ENCODE results near the gene PDIA2.
"Not testable (repeated sequence)": the region's sequence is repeated elsewhere in the genome, so short reads cannot be mapped to it uniquely, and the experiment has no call there.

Gene PDIA2

DNA sequence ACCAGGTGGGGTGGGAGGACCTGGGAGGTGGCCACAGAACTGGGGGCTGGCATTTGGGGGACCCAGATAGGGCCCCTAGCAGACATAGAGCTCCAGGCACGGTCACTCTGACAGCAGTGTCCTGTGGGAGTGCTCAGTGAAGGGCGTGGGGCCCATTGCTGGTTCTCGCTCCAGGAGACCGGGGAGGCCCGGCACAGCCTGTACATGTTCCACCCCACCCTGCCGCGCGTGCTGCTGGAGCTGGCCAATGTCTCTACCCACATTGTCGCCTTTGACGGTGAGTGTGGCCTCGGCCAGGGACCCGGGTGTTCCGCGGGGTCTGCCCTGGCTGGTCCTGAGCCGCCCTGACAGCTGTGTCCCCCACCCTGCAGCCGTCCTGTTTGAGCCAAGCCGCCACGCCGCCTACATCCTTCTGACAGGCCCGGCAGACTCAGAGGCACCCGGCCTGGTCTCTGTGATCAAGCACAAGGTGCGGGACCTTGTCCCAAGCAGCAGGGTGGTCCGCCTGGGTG, 18.5 kb upstream of the PDIA2 start:
- DNase-seq = no peak

DNA sequence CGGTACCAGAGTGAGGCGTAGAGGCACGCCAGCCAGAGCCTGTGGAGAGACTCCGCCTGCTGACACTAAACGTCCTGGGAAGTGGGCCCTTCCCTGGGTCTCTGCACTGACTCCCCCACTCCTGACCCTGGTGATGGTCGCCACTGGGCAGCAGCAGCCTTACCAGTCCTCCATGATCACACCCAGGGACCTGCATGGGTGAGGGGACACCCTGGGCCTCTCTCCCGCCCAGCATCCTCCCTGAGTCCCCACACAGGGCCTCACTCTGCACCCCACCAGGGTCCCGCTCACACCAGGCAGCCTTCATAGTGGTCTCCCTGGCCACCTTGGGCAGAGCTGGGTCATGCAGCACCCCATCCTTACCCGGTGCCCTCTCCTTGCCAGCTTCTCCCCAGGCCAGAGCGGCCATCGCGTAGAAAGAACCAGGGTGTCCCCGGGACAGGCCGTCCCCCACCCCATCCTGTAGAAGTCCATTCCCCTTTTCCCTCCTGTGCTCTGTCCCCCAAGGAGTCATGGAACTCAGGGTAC, 17.9 kb upstream of the PDIA2 start:
- no peak for DNase-seq

DNA sequence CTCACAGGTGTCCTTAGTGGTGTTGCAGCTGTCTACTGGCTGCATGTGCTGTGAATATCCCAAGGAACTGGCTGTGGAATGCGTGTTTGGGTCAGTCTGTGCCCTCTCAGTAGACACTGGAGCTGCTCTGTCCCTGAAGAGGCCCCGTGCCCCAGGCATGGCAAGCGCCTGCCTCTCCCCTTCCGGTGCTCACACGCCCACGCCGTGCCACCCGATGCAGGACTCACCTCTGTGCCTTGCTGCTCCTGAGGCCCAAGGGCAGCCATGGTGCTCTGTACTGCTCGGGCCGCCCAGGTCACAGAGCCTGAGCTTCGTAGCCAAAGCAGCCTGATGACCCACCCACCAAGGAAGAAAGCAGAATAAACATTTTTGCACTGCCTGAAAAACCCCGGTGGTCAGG, 17.3 kb upstream of the PDIA2 start:
- DNase-seq = no peak

DNA sequence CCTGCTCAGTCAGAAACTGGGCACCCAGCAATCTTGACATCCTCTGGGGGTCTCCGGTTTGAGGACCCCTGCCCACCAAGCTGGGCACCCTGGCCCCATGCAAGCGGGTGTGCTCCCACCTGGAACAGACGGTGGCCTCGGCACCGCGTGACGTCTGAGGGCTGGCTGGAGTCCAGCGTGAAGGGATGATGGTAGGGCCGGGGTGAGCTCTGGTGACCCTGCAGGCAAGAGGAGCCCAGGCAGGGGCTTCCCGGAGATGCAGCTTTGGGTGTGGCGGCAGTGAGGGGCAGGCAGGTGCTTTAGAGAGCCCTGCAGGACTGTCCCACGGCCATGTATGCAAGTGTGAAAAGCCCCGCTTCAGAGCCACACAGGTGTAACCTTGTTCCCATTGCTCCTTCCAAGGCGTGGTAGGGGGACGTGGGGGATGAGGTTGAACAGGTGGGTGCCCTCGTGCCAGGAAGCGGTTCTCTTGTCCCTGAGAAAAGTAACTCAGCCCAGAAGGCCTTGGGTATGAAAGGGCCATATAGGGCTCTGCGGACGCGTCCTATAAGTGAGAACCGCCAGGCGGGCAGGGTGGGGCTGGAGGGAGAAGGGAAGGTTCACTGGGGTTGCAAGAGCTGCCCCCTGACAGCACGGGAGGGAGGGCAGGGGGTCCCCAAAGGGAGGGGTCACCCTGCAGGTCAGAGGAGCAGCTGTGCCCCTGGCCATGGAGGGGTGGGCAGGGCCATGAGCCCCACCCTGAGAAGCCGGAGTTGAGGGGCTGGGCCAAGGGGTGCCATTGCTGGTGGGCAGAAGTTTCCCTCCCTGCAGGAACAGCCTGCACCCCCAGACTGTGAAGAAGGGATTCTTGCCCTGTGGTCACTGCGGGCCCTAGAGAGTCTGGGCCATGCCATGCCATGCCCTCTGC, 16.5 kb upstream of the PDIA2 start:
- DNase-seq = no peak

DNA sequence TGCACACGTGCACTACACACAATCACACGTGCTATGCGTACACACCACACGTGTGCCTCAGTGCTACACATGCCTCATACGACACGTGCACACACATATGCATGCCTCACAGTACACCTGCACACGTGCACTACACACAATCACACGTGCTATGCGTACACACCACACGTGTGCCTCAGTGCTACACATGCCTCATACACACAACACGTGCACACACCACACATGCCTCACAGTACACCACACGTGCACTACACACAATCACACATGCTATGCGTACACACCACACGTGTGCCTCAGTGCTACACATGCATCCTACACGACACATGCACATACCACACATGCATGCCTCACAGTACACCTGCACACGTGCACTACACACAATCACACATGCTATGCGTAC, 15.4 kb upstream of the PDIA2 start:
- not testable (repeated sequence) for DNase-seq

DNA sequence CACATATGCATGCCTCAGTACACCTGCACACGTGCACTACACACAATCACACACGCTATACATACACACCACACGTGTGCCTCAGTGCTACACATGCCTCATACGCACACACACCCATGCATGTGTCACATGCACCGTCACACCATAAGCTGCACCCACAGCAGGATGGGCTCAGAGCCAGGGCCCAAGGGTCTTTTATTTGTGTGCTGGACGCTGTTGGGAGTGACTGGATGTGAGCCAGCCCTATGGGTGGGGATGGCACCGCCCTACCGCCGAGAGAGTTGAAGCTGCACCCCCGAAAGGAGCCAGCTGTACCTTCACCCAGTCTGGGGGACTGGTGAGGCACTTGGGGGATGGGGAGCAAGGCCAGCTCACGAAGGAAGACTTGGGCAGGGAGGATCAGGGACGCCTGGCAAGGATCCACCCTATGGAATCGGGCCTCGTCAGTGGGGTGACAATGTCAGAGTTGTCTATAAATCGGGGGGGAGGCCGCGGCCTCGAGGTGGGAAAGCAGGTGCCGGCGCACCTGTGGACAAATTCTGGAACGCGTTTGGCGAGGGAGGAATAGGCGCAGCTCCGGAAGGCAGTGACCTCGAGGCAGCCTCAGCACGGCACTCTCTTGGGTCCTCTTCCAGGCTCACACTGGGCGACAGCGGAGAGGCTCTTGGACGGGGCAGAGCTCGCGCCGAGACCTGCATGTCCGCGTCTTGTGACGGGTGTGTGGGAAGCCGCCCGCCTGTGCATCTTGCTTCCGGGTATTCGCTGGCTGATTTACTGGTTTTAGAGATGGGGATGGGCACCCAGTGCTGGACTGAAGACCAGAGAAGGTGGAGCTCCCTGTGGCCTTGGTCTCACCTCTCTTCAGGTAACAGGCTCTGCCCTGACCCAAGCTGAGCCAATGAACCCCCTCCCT, 14.6 kb upstream of the PDIA2 start:
- no peak for DNase-seq

DNA sequence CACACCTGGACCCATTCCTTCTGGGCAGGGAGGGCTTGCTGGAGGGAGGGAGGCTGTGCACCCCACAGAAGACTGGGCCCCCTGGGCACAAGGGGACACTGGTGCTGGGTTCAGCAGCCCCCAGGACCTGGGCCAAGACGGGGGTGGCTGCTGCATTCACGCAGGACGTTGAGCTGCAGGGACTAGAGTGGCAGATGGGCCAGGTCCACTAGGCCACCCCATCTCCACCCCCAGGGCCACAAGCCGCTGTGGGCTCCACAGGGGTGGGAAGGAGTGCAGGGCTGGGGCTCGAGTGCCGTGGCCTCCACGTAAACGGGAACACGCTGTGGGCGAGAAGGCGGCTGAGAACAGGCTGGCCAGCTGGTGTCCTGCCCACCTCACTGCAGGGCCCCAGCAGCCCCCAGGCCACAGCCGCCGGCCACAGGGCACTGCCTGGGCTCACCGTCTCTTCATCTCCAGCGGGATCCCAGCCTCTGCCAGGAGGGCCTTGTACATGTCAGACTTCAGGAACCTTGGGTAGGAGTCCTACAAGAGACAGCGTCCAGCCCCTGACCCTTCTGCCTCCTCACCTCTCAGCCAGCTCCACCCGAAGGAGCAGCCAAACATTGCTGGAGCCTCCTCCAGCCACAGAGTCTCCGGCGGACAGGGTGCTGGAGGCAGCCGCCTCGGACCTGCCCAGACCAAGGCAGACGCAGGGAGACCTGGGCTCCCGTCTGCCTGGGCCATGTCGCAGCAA, 13.7 kb upstream of the PDIA2 start:
- no peak for DNase-seq

DNA sequence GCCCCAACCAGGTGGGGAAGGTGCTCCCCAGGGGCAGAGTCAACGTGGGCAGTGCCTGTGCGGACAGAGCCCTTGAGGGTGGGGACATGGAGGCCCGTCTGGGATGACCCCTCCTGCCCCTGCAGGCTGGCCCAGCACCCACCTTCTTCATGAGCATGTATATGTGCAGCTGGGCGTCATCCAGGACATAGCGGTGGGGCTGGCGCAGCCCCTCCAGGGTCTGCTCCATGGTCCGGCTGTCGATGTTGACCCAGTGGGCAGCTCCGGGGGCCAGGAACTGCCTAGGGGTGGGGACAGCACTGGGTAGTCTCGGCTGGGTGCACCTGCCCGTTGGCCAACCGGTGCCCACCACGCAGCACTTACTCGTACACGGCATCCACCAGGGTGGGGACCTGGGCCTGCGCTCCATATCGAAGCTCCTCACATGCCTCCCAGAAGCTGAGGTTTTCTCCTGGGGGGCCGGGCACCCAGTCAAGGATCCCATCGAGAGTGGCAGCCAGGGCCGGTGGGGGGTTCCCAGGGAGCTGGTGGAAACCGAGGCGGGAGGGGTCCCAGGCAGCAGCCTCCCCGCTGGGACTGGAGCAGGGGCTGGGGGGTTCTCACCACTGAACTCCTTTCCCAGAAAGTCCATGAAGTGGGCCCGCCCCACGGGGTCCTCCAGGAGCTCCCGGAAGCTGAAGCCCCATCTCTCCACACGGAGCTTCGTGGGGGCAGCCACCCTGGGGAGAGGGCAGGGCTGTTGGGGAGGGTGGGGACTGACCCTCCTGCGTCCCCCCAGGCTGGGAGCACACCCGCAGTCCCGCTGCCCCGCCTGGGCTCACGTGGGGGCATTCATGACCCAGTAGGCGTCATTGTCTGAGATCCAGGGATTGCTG, 12.3 kb upstream of the PDIA2 start:
- DNase-seq = no peak

DNA sequence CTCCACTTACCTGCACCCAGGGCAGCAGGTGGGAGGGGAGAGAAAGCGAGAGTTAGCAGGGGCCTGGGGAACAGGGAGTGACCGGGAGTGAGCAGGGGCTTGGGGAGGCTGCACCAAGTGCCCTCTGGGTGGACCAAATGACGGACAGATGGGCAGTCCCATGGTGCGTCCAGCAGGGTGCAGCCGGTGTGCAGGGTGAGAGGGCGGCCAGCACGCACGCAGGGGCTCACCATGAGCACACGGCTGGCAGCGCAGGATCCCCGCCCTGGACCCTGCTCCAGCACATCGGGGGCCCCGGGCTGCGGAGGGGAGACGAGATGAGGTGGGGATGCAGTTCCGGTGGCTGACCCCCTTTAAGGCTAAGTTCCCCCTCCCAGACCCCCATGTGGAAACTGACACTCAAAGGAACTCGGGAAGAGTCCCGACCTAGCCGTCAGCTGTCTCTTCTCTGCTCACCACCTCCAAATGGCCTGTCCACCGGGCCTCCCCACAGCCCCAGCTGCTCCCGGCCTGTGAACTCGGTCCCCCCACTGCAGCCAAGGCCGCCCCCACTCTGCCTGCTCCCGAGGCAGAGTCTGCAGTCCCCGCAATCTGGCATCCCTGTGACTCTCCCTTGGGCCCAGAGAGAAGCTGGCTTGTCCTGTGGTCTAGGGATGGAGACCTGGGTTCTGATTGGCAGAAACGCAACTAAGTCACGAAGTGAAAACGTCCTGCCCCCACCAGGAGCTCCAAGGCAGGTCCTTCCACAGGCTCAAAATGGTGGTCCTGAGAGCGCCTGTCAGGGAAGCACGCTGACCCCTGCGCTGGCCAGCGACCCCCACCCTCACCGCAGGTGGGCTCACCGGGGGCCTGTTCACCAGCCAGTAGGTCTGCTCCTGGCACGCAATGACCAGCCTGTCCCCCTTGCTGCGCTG, 10.1 kb upstream of the PDIA2 start:
- DNase-seq = no peak

DNA sequence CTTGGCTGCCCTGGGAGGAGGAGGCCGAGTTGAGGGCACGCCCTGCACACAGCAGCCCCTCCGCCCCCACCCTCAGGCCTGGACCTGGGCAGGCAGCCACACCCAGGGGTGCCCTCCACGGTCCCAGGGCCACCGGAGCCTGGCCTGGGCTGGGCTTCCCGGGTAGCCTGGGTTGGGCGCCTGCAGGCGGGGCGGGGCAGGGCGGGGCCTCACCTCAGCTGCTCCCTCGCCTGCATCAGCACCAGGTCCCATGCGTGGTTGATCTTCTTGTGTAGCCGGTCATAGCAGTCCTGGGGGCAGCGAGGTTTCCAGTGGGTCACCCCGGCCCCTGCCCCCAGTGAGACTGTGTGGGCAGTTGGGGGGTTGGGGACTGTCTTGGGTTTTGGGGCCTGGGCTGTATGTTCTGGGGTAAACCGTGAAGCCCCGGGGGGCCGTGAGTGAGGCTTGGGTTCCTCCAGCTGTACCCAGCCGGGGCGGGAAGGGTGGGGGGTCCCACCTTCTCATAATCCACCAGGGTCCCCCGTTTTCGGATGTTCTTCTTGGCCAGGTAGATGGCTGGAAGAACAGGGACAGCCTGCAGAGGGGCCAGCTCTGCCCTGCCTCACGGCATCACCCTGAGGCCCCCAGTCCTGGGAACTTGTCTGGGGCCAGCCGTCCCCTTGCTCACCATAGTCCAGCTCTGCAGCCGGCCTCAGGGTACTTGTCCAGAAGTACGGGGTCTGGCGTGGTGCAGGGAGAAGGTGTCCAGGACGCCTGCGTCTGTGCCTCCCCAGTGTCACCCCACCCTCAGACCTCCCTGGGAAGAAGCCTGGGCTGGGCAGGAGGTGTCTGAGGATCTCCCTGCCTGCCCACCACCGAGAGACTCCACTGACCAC, 9.2 kb upstream of the PDIA2 start:
- no peak for DNase-seq

DNA sequence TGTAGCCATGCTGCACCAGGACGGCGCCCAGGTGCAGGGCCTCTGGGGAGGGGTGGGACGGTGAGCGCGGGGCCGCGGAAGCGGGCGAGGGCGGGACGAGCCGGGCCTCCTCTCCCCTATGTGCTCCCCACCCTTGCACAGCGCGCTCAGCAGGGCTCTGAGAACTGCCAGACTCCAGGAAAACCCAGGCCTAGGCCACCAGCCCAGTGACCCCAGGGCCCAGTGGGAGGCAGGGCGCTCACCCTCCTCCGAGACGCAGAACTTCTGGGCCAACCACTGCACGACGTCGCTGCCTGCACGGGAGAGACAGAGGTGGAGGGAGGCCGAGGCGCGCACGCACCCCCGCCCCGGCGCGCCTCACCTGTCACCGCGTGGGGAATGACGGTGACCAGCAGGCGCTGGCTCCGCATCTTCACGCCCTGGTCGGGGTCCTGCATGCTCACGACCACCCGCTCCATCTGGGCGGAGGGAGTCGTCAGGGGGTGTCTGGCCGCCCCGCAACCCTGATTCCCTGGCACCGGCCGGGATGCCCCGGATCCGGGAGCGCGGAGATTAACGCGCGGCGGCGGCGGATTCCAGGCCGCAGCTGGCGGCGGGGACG, 7.8 kb upstream of the PDIA2 start:
- no peak for DNase-seq

DNA sequence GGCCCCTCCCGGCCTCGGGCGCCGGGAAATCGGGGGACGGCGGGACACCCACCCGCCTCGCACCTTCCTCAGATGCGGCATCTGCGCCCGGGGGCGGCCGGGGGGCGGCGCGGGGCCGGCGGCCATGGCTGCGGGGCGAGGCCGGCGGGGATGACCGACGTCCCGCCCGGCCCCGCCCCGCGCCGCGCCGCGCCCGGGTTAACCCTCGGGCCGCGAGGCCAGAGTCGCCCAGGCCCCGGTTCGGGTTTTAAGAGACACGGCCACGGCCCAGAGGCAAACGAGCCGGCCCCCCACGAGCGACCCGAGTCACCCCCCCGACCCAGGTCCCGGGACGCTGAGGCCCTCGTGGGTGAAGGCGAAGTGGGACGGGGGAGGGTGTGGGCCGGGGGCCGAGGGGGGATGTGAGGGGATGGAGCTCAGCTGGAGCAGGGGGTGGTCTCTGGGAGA, 7.2 kb upstream of the PDIA2 start, which contains the start of gene RGS11:
Gene RGS11, minus strand, starts transcription at position 159 of the 447 bp plus-strand sequence. Its CDS starts 33 bp downstream, at position 126.
- DNase-seq = no peak

DNA sequence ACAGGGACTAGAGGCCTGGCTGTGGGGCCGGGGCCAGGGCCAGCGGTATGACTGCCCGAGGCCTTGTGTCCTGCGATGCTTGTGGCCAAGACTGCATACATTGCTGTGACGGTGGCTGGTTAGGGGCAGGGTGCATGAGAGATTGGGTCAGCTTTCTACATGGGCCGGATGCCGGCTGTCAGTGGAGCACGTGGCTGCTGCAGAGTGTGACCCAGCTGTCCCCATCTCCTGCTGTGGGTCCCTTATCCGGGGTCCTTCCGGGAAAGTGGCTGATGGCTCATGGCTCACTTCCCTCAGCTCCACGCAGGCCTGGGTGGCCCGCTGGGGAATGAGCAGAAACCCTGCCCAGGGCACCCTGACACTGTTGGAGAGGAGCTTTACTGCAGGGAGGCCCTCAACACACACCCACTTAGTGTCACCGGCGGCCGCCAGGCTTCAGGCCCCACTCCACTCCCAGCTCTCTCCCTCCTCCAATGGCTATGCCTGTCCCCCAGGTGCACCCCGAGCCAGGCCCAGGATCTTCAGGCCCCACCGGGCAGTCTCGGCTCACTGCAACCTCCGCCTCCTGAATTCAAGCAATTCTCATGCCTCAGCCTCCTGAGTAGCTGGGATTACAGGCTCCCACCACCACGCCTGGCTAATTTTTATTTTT, 6.4 kb upstream of the PDIA2 start:
- no peak for DNase-seq

DNA sequence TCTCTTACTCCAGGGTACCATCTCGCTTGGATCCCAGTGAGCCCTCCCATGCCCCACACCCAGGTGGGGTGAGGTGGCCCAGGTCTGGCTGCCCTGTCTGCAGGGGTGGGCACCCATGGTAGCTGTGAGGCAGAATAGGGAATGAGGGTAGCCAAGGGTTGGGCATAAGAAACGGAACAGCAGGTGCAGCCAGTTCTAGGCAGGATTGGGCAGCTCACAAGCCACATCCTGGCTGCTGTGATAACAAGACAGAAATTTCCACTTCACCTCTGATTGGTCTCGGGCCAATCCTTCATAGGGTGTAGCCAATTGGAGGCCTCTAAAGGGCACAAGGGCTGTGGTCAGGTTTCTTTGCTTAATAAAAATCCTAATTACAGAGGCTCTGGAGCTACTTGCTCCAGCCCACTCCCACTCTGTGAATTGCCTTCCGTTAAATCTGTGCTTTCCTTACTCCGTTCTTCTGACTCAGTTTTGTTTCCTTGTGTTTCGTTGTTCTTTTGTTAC, 4.0 kb upstream of the PDIA2 start:
- peak in 1 of 2 experiments; percentile 6 for DNase-seq

DNA sequence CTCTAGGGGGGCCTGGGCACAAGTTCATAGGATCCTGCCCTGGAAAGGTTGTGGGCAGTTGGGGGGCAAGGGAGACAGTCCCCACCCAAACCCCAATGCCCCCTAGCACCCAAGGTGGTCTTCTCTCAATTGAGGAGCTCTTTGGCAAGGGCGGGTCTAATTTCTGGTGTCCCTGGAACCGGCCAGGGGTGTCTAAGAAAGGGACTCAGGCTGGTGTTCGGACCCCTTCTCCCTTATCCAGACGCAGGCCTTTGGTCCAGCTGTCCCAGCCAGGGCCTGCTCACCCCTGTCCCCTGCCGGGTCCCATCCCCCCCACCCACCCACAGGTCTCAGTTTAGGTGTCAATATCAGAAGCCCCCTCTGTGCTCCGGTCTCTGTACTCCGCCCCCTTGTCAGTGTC, 3.4 kb upstream of the PDIA2 start:
- DNase-seq = no peak

DNA sequence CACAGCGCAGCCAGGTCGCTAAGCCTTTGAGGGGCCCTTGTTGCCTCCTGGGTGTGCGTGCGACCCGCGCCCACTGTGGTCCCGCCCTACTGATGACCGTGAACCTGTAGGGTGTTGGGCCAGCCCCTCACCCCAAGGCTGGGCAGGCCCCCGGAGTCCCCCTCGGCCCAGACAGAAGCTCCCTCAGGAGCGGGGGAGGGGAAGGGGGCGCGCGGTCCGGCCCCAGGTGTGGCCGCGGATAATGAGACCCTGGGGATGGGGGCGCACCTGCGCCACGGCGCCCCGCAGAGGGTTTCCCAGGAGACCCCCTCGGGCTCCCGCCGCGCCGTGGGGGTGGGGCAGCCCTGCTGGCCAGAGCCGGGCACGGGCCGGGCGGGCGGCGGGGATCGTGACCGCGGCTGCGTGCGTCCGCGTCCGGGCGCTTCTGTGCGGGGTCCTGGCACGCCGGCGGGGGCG, 2.9 kb upstream of the PDIA2 start:
- no peak for DNase-seq

DNA sequence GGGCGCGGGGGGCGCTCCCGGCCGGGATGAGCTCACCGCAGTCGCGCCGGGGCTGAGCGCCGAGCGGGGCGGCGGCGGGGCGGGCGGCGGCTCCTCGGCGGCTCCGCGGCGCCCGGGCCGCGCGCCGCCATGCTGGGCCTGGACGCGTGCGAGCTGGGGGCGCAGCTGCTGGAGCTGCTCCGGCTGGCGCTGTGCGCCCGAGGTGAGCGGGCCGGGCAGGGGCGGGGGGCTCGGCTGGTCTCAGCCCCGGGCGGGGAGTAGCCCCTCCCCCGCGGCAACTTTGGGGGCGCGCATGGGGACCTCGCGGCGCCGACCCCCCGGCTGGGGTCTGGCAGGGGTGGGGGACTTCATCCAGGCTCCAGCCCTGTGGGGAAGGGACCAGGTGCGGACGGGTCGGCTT, 2.4 kb upstream of the PDIA2 start, which contains the start of gene ARHGDIG:
Gene ARHGDIG, plus strand, starts transcription at position 40 of the 400 bp plus-strand sequence. Its CDS starts 90 bp downstream, at position 130.
- DNase-seq = no peak

Measured in SW 1271 (cell line).